Non-pigmented ciliary epithelial cell (primary cell): ENCODE measurements around the gene ELP1.

ENCODE experiments used
- DNase-seq: peaks from one replicate; pipeline ENCODE4 v3.0.0-alpha.2; 2010; ENCODE audit warnings: low read depth

ELP1 gene

DNA sequence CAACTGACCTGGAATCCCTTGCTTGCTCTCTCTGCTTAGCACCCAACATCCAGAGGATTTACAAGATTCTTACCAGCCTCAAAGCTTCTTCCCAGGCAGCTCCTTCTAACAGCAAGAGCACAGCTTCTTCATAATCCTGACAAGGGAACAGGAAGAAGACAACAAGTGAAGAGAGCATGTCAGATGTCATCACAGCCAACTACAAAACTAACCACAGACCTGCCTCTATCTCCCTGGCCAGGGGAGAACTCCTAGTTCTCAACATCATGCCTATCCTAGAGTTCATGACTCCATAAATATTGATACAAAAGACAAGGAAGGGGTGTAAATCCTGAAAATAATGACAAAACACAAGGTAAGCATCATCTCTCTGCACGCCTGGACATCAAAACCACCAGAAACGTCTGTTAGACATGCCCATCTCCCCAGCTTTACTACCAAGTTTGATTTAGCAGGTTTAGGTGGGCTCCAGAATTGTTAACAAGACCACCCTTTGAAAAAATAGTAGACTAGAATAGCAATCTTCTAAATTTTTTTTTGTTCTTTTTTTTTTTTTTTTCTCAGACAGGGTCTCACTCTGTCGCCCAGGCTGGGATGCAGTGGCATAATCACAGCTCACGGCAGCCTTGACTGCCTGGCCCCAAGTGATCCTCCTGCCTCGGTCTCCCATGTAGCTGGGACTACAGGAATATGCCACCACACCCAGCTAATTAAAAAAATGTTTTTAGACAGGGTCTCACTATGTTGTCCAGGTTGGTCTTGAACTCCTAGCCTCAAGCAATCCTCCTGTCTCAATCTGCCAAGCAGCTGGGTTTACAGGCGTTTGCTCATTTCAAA is 51.7 kb downstream of the ELP1 start:
- DNase-seq: no peak

DNA sequence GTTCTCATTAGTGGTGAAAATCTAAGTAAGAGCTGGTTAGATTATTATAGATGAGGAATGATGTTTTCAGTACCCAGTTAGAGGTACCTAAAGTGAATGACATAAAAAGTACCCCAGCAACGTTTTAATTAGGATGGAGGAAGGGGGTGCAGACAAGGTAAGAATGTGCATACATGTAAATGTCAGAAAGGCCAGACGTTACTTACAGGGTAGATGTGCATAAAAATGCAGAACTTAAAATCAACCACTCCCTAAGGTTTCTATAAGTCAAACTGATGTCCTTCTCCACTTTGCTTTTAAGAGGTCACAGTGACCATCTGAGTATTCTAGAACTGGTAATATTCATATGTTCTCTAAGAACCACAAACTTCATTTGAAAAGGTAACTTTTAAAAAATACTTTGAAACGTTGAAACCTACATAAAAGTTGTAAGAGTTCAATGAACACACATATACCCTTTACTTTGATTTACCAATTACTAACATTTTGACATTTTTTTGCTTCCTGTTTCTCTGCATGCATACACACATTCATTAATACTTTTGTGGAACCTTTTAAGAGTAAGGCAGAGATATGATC is 53.1 kb downstream of the ELP1 start:
- DNase-seq: no peak

DNA sequence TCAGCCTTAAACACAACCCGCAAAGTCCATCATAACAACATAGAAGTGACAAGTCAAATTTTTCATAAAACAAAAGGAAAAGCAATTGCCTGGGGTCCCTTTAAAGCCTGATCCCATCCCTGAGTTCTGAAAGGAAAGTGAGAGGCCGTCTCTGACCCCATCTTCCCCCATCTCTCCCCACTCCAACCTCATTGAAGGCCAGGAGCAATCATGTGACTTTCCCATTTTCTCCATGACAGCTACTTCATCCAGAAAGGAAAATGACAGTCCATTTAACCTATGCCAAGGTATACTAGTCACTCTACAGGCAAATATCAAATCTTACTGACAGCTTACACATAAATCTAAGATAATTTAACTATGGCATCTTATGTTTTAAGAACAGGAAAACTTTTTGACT is 56.4 kb downstream of the ELP1 start:
- no peak for DNase-seq

GRCh38 chr9:108876425-108876824 is 57.5 kb downstream of the ELP1 start:
- DNase-seq: no peak

GRCh38 chr9:108874058-108874788 is 59.7 kb downstream of the ELP1 start:
- no peak for DNase-seq

DNA sequence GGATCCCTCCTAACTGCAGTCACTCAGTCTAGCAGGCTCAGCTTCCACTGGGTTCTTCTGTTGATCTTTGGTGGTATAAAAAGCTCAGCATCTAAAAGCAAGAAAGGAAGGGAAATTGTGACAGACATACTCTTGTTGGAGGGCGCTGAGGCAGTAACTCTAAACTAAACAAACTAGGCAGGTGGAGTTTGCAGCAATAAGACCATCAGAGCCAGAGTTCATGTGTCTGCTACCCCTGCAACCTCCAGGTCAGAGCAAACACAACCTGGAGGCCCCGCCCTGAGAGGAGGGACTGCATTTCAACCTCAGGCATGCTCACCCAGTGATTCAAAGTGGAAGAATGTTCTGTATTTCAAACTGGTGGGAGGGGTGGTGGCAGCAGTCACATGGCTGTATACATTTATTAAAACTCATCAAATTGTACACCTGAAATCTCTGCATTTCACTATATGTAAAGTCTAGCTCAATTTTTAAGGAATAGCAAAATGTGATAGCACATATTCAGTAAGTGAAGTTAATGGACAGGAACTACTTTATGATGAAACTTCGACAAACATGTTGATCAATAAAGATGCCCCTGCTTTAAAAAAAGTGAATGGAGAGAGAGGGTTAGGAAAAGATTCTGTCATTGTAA is 64.7 kb downstream of the ELP1 start:
- DNase-seq: peak; percentile 32

DNA sequence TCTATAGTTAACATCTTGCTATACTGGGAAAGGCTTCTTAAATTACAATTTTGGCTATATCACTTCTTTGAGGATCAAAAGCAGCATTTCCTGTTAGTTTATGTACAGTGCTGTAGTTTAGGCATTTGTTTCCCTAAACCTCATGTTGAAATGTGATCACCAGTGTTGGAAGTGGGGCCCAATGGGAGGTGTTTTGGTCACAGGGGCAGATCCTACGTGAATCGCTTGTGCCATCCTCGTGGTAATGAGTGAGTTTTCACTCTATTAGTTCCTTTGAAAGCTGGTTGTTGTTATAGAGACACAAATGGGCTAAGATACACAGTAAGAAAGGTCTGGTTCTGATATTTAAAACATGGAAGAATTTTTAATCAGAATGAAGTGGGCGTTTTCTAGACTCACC is 66.1 kb downstream of the ELP1 start:
- no peak for DNase-seq

- DNase-seq: no peak
Observed at GRCh38 chr9:108867116-108867515, 66.8 kb downstream of the ELP1 start.

DNA sequence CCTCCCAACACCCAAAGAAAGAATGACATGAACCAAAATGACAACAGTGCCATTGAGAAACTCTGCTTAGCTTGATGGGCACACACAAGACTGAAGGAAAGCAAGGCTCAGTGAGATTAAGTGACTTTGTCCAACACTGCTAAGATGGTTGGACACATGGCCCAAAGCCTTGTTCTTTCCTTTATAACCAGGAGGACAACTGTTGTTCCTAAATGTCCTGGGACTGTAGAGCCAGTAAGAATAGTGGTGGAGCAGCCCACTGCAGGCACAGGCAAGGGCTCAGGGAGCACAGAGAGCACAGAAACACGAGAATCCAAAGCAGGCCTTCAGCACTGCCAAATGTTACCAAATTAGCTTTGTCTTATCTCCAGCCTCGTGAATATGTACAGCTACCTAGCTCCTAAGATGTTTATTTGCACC is 67.9 kb downstream of the ELP1 start:
- DNase-seq: no peak

DNA sequence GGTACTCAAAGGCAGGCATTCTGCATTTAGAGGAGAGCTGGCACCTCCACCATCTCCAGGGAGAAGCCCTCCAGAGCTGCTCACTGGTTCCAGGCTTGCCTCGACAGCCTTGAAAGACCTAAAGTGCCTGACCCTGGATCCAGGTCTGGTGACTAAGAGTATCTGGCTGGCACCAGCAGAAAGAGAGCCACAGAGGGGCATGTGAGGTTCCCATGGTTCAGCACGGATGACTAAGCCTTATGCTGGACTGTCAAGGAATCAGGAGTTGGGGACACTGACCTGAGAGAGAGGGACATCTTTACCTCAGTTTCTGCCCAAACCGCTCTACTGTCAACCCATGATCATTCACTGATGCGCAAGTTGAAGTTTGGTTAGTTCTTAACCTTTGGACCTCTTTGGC is 68.9 kb downstream of the ELP1 start:
- no peak for DNase-seq

GRCh38 chr9:108864446-108864845 is 69.5 kb downstream of the ELP1 start:
- no peak for DNase-seq

- no peak for DNase-seq
Observed at GRCh38 chr9:108863891-108864290, 70.0 kb downstream of the ELP1 start.

GRCh38 chr9:108861997-108862396 is 71.9 kb downstream of the ELP1 start, which contains the start of gene ACTL7A:
TSS of gene ACTL7A (plus strand) at chr9:108862266. CDS start at chr9:108862323, 57 bp downstream.
- DNase-seq: no peak

- DNase-seq: no peak
Observed at GRCh38 chr9:108861464-108861863, 72.5 kb downstream of the ELP1 start.

GRCh38 chr9:108860764-108861163 is 73.2 kb downstream of the ELP1 start:
- DNase-seq: no peak

DNA sequence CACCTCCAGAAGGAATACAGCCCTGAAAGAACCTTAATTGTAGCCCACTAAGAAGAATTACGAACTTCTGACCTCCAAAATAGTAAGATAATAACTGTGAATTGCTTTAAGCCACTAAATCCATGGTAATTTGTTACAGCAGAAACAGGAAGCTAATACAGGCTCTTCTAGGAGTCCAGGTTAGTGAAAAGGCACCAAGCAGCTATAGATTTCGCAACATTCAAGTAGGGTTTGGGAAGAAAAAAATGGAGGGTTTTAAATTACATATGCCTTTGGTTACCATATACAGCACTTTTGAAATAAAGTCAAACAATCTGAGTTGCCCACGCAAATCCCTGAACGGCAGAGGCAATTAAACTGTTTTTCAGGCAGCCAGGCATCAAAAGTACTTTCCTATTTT is 73.6 kb downstream of the ELP1 start:
- DNase-seq: no peak

DNA sequence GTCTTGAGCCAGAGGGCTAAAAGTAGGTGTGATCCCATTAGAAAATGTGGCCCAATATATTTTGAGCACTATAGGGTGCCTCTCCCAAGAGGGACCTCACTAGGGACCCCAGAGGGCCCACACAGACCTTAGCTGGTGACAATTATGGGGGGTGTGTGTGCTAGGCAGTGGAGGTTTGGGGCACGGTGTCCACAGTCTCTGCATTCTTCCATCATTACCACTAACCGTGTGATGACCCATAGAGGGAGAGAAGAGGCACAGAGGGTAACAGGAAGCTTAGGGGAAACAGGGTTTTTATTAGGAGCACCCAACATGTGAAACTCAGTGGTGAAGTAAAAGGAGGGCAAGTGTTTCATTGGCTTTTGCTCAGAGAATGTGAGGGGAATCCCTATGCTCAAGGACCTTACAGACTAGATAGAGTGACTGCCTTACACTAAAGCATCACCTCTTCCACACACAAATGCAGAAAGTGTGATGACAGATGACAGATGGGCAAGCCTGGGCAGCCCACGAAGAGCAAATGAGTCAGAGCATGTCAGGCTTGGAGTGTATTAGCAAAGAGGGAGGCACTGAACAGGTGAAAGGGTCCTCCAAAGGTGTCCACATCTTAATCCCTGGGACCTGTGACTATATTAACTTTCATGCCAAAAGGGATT is 74.3 kb downstream of the ELP1 start:
- no peak for DNase-seq

- no peak for DNase-seq
Observed at GRCh38 chr9:108857572-108857971, 76.4 kb downstream of the ELP1 start.

GRCh38 chr9:108855888-108856287 is 78.0 kb downstream of the ELP1 start, which contains the start of gene ACTL7B:
TSS of gene ACTL7B (minus strand) at chr9:108855986. CDS start at chr9:108855930, 56 bp downstream.
- no peak for DNase-seq

DNA sequence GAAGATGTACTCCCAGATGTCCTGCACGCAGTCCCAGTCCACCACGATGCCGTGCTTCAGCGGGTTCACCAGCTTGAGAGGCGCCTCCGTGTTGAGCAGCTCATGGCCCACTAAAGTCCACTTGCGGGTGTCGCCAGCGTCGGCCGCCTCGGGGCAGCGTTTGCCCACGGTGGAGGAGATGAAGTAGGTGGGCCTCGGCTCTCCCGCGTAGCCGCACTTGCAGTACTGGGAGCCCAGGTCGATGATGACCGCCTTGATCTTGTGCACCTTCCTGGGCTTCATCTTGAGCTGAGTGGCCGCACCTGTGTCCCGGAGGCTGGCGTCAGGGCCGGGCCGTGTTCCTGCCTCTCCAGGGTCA is 78.4 kb downstream of the ELP1 start:
- DNase-seq: no peak

DNA sequence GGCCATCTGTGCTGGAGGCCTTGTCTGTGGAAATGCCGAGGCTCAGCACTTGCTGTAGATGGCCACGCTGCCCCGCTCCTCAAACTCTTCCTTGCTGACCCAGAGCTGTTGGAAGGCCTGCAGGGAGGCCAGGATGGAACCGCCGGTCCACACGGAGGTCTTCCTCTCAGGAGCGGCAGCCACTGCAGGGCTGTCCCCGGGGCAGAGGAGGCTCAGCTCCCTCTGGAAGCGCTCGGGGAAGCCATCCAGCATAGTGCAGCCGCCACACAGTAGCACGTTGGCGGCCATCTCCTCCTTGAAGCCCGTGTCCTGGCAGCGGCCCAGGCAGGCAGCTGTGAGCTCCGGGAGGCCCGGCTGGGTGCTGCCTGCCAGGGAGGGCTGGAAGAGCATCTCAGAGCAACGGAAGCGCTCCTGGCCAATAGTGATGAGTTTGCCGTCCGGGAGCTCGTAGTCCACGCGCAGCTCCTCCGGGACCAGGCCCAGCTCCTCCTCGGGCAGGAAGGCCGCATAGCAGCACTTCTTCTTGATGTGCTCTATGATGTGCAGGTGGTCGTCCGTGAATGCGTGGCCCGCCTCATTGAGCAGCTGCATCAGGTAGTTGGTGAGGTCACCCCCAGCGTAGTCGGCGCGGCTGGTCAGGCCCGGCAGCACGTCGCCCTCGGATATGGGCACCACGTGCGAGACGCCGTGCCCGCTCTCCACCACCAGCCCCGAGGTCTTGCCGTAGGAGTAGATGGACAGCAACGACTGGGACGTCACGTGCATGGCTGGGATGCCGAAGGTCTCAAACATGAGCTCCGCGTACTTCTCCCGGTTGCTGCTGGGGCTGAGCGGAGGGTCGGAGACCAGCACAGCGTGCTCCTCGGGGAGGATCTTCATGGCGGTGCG is 79.0 kb downstream of the ELP1 start:
- DNase-seq: no peak
